Liver (tissue), 9 donors: Measurements from ENCODE around the gene PDLIM5. TPM values are rescaled to one million over a fixed set of nuclear protein-coding genes. Genes with fewer than 3 reads are reported as not detected.

Source experiments
- DNase-seq: peaks from one replicate; pipeline ENCODE4 v3.0.0-alpha.2; 2017; ENCODE audit warnings: low spot score
- H3K27ac ChIP-seq, 2 donors: one replicate each; pipeline ENCODE4 v1.7.0; 2013; ENCODE audit warnings: inconsistent platforms in 2 of 2, low read length in 2 of 2, control low read depth in 1 of 2, low read depth in 1 of 2, mild to moderate bottlenecking in 1 of 2
- H3K27me3 ChIP-seq, 4 donors: one replicate each; pipeline versions ENCODE4 v1.6.1 to v1.7.0; 2013; ENCODE audit warnings: low read length in 3 of 4, inconsistent platforms in 1 of 4, mild to moderate bottlenecking in 1 of 4, moderate library complexity in 1 of 4; ENCODE audit not compliant: control insufficient read depth in 4 of 4, insufficient read depth in 4 of 4
- H3K36me3 ChIP-seq, 4 donors: one replicate each; pipeline versions ENCODE4 v1.6.1 to v1.7.0; 2013; ENCODE audit warnings: low read length in 3 of 4, mild to moderate bottlenecking in 3 of 4, low read depth in 1 of 4, moderate library complexity in 1 of 4; ENCODE audit not compliant: control insufficient read depth in 4 of 4, insufficient read depth in 3 of 4
- H3K4me1 ChIP-seq, 4 donors: one replicate each; pipeline versions ENCODE4 v1.6.1 to v1.7.0; 2013; ENCODE audit warnings: low read length in 3 of 4, mild to moderate bottlenecking in 3 of 4, moderate library complexity in 1 of 4; ENCODE audit not compliant: control insufficient read depth in 4 of 4, insufficient read depth in 4 of 4
- H3K4me3 ChIP-seq, 3 donors: one replicate each; pipeline versions ENCODE4 v1.6.1 to v1.7.0; 2013; ENCODE audit warnings: low read length in 3 of 3, control low read depth in 1 of 3, low read depth in 1 of 3, mild to moderate bottlenecking in 1 of 3
- H3K9ac ChIP-seq, 2 donors: one replicate each; pipeline ENCODE4 v1.7.0; 2013; ENCODE audit warnings: low read length in 2 of 2, mild to moderate bottlenecking in 2 of 2, moderate library complexity in 2 of 2, control low read depth in 1 of 2, low read depth in 1 of 2
- H3K9me3 ChIP-seq, 4 donors: one replicate each; pipeline versions ENCODE4 v1.6.1 to v1.7.0; 2013; ENCODE audit warnings: low read length in 3 of 4; ENCODE audit not compliant: control insufficient read depth in 4 of 4
- ATF3 ChIP-seq: IDR thresholded peaks from 2 replicates; pipeline ENCODE4 v1.6.1; 2016; ENCODE audit warnings: antibody characterized with exemption
- CTCF ChIP-seq: fragments of 150-350 bp; IDR thresholded peaks from 2 replicates; pipeline ENCODE4 v1.5.1; 2017; ENCODE audit warnings: improper control_type of control experiment, low read depth, low read length; ENCODE audit not compliant: missing input control
- EGR1 ChIP-seq, 2 donors: IDR thresholded peaks; 2 replicates each; pipeline ENCODE4 v1.6.1; 2016 to 2018; ENCODE audit warnings: antibody characterized with exemption in 2 of 2, low read depth in 2 of 2
- FOXA1 ChIP-seq: IDR thresholded peaks from 2 replicates; pipeline ENCODE4 v1.6.1; 2016; ENCODE audit warnings: antibody characterized with exemption
- FOXA2 ChIP-seq: IDR thresholded peaks from 2 replicates; pipeline ENCODE4 v1.6.1; 2016; ENCODE audit warnings: antibody characterized with exemption
- GABPA ChIP-seq, 2 donors: IDR thresholded peaks in 1 of 2; conservative IDR thresholded peaks in 1 of 2; 2 replicates each; pipeline ENCODE4 v1.6.1; 2016; ENCODE audit warnings: antibody characterized with exemption in 2 of 2, mild to moderate bottlenecking in 1 of 2, moderate library complexity in 1 of 2
- HNF4A ChIP-seq, 2 donors: conservative IDR thresholded peaks; 2 replicates each; pipeline ENCODE4 v1.6.1; 2016; ENCODE audit warnings: antibody characterized with exemption in 2 of 2, mild to moderate bottlenecking in 2 of 2
- HNF4G ChIP-seq: IDR thresholded peaks from 2 replicates; pipeline ENCODE4 v1.6.1; 2016; ENCODE audit warnings: antibody characterized with exemption
- JUND ChIP-seq, 2 donors: IDR thresholded peaks; 2 replicates each; pipeline ENCODE4 v1.6.1; 2016; ENCODE audit warnings: antibody characterized with exemption in 2 of 2
- NR2F2 ChIP-seq: IDR thresholded peaks from 2 replicates; pipeline ENCODE4 v1.6.1; 2016; ENCODE audit warnings: antibody characterized with exemption
- RAD21 ChIP-seq, 2 donors: IDR thresholded peaks; 2 replicates each; pipeline ENCODE4 v1.6.1; 2016; ENCODE audit warnings: antibody characterized with exemption in 2 of 2, mild to moderate bottlenecking in 2 of 2
- REST ChIP-seq: IDR thresholded peaks from 2 replicates; pipeline ENCODE4 v1.6.1; 2016; ENCODE audit warnings: antibody characterized with exemption, mild to moderate bottlenecking
- RXRA ChIP-seq, 2 donors: IDR thresholded peaks; 2 replicates each; pipeline ENCODE4 v1.6.1; 2017 to 2018; ENCODE audit warnings: antibody characterized with exemption in 2 of 2, mild to moderate bottlenecking in 1 of 2
- SP1 ChIP-seq: IDR thresholded peaks from 2 replicates; pipeline ENCODE4 v1.6.1; 2018; ENCODE audit warnings: antibody characterized with exemption, mild to moderate bottlenecking
- TAF1 ChIP-seq: conservative IDR thresholded peaks from 2 replicates; pipeline ENCODE4 v1.6.1; 2016; ENCODE audit warnings: antibody characterized with exemption, mild to moderate bottlenecking
- YY1 ChIP-seq: IDR thresholded peaks from 2 replicates; pipeline ENCODE4 v1.6.1; 2016; ENCODE audit warnings: antibody characterized with exemption, mild to moderate bottlenecking
- ZBTB33 ChIP-seq: IDR thresholded peaks from 2 replicates; pipeline ENCODE4 v1.6.1; 2016; ENCODE audit warnings: antibody characterized with exemption
- WGBS: extraction: QIAGEN DNeasy Blood & Tissue Kit; methylation state at CpG from one replicate; pipeline ENCODE4 v1.1.7; 2013; 5-methylcytosine and 5-hydroxymethylcytosine counted together
- polyA plus RNA-seq, 2 donors: library from polyadenylated mRNA; stranded (reverse) in 1 of 2; unstranded in 1 of 2; fragments of 200-250 nt in 1 of 2; fragments of >200 nt in 1 of 2; fragmentation: Nextera tagmentation in 1 of 2; extraction: Ambion mirVana in 1 of 2; gene quantifications; one replicate each; pipeline versions ENCODE4 v1.2.1 to v1.2.3, GENCODE V29; 2013 to 2015
- total RNA-seq, 2 donors: library from RNA; depleted of rRNA; stranded (reverse); fragments of >200 nt; gene quantifications; one replicate each; pipeline ENCODE4 v1.2.3, GENCODE V29; 2014
- TF ChIP-seq, protein P1 (sequence below): IDR thresholded peaks from 2 replicates; pipeline ENCODE4 v1.6.1; 2016; ENCODE audit warnings: antibody characterized with exemption
- donor health status: healthy.
- donor health status: healthy.
- donor health status: healthy.
- donor health status: healthy.
- donor health status: healthy.

The PDLIM5 gene
- total and polyA plus RNA-seq, 4 donors = 19.1 to 114 (median 67.8) TPM

DNA sequence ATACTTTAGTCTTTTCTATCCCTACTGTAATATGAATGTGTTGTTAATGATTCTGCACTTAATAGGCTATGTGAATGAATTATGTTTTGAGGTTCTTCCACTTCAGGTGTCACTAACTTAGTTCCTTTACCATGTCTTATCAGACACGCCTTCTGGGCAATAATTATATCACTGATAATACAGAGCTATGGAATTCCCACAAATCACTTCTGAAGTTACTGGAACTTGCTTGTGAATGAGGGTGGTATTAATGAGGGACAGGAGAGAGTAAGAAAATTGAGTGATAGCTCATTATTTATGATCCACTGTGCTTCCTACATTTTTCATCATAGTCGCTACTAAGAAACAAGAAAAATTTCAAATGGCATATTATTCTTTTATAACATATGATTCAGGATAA lies 130.0 kb downstream of the PDLIM5 start:
- H3K9me3 ChIP-seq = no peaks in the 10 kb centered on the region
- TF ChIP-seq HNF4A (conservative IDR thresholded peaks at IDR 0.05) (no peak), EGR1 (IDR thresholded peaks at IDR 0.05; ENCODE audit: low read depth in 2 of 2) (no peak), RXRA (IDR thresholded peaks at IDR 0.05) (no peak), FOXA2 (no peak), RAD21 (IDR thresholded peaks at IDR 0.05) (no peak), ATF3 (no peak), YY1 (no peak), ZBTB33 (no peak), SP1 (no peak), CTCF (no peak), TAF1 (no peak), FOXA1 (no peak), REST (no peak), GABPA (IDR thresholded peaks at IDR 0.05 in 1 of 2, conservative IDR thresholded peaks at IDR 0.05 in 1 of 2) (no peak), NR2F2 (no peak), JUND (IDR thresholded peaks at IDR 0.05) (no peak), HNF4G (no peak)
- TF ChIP-seq, protein P1, sequence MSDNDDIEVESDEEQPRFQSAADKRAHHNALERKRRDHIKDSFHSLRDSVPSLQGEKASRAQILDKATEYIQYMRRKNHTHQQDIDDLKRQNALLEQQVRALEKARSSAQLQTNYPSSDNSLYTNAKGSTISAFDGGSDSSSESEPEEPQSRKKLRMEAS = no peak
- H3K4me3 ChIP-seq = no peak overlapping the region
- H3K4me1 ChIP-seq = no peaks in the 10 kb centered on the region
- no peaks in the 10 kb centered on the region for H3K27me3 ChIP-seq
- no peak overlapping the region for H3K9ac ChIP-seq
- no peak overlapping the region for H3K27ac ChIP-seq
- 99% methylated on average over 2 of the region's 2 CpGs for WGBS
- DNase-seq = no peak
- peaks cover 4 to 16% (median 11%) of the 10 kb centered on the region in 4 donors for H3K36me3 ChIP-seq
